Measurements from ENCODE around the gene KCNC3.

- no peak for TF ChIP-seq CTCF (IDR thresholded peaks at IDR 0.05; ENCODE audit: low read length)
- TF ChIP-seq EZH2 (IDR thresholded peaks at IDR 0.05; ENCODE audit: borderline replicate concordance, low read length), result no peak
Measured at GRCh38 chr19:50344661-50345318, 15.6 kb upstream of the KCNC3 start.
